Measurements from ENCODE around the gene ABLIM2.

ABLIM2 gene

GRCh38 chr4:8118035-8118434 lies 40.6 kb downstream of the ABLIM2 start:
- FAIRE-seq, result no peak

DNA sequence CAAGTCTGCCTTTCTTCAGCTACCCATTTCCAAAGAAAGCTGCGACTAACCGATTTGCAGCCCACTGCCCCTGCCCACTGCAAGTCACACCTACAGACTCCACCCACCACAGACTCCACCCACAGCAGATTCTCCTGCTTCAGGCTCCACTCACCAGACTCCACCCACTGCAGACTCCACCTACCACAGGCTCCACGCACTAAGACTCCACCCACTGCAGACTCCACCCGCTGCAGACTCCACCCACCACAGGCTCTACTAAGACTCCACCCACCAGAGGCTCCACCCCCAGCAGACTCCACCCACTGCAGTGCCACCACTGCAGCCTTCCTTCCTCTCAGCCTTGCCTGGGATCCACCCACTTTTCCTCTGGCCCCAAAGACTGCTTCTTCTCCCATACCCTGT lies 41.3 kb downstream of the ABLIM2 start:
- no peak for FAIRE-seq

DNA sequence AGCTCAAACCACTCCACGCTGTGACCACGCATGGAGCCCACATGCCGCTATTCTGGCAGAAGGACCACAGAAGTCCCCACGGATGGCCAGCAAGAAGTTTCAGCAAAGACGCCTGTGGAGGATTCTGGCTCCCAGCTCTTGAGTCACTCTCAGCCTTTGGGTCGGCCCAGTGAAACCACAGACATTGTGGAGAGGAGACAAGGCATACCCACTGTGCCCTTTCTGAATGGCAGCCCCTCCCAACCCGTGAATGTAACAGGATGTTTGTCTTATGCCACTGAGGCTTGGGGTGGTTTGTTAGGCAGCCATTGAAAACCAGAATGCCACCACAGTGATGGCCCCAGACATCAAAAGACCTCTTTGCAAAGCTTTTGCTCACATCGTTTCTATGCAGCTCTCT lies 42.7 kb downstream of the ABLIM2 start:
- no peak for FAIRE-seq

- no peak for FAIRE-seq
Measured at GRCh38 chr4:8115203-8115520, 43.5 kb downstream of the ABLIM2 start.

- no peak for FAIRE-seq
Measured at GRCh38 chr4:8114456-8115202, 44.0 kb downstream of the ABLIM2 start.

- no peak for FAIRE-seq
Measured at GRCh38 chr4:8113611-8114377, 44.8 kb downstream of the ABLIM2 start.

- no peak for FAIRE-seq
Measured at GRCh38 chr4:8112672-8113071, 45.9 kb downstream of the ABLIM2 start.

DNA sequence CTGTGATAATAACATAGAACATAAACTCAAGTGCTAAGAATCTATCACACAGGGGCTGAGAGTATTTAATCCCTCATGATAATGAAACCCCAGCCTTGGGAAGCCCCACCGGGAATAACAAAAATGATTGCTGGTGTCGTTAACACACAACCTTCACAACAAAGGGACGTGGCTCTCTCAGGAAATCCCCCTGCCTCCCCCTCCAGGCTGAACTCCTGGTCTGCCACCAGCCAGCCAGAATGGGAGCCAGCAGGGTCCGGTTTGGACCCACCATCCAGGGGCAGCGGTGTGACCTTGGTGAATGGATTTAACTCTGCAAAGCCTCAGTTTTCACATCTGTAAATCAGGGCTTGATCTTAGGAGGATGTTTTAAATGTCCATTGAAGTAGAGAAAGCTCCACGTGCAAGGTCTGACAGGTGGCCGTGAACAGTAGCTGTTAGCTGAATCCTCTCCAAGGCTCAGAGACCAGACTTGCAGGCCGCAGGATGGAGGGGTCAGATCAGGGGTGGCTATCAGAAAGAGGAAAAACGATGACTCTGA lies 46.5 kb downstream of the ABLIM2 start:
- FAIRE-seq, result no peak

DNA sequence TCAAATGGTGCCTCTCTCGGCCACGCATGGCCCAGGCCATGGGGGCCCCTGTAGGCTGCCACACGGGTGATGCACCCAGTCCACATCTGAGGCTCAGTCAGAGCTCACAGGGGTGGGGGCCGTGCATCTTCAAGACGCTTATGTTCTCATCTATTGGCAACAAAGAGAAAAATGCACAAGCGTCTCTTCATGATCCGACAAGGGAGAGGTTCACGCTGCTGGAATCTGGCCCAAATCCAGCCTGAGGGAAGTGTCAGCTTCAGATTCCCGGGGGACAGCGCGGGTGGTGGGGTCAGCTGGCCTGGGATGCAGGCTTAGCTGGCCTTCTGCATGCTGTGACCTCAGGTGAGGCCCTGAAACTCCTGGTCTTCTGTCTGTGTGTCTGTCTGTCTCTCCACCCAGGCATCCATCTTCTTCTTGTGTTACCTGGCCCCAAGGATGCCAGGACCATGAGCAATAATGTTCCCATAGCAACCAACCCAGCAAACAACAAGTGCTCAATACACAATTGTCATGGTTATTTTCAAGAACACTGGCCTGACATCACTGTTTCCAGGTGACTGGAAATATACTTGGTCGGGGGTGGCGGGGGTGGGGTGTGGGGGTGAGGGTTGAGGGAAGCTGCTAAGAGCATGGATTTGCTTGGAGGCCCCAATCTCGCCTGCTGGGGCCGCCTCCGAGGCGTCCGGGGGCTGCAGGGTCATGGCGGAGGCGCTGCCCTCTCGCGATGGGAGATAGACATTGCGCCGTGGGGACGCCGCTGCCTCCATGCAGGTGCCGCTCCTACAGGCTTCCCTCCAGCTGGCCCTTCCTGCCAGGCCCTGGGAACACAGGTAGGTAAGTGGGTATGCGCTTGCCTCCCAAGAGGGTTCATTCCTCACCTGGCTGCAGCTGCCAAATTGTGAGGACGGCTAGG lies 48.3 kb downstream of the ABLIM2 start:
- FAIRE-seq, result no peak

DNA sequence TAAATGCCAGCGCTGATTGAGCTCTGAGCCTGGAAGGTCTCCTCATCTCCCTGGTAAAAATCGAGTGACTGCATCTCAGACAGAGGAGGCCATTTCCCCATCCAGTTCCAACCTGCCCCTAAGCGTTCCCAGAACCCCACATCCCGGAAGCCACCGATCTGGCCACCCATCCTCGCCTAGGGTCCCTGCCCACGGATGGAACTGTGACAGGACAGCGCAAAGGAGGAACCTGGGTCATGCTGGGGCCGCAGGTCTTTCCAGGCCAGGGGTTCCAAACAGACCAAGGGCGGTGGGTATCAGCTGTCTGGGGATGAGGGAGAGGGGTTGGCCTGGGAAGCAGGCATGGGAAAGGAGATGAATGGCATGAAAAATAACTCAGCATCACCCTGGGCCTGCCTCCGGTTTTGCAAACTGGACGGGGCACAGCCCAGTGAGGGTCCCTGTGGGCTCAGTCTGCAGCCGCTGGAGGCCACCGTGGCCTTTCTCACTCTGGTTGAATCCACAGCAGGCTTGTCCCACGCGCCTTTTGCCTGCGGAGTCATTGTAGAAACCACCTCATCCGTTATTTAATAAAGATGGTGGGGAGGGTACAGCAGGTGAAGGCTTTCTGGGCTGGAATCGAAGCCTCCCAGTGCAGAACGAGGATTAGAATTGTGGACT lies 49.1 kb downstream of the ABLIM2 start:
- FAIRE-seq, result no peak

- FAIRE-seq, result no peak
Measured at GRCh38 chr4:8108991-8109390, 49.6 kb downstream of the ABLIM2 start.

GRCh38 chr4:8108261-8108660 lies 50.4 kb downstream of the ABLIM2 start:
- no peak for FAIRE-seq

- no peak for FAIRE-seq
Measured at GRCh38 chr4:8107146-8107657, 51.4 kb downstream of the ABLIM2 start.

GRCh38 chr4:8106451-8107025 lies 52.1 kb downstream of the ABLIM2 start:
- no peak for FAIRE-seq

DNA sequence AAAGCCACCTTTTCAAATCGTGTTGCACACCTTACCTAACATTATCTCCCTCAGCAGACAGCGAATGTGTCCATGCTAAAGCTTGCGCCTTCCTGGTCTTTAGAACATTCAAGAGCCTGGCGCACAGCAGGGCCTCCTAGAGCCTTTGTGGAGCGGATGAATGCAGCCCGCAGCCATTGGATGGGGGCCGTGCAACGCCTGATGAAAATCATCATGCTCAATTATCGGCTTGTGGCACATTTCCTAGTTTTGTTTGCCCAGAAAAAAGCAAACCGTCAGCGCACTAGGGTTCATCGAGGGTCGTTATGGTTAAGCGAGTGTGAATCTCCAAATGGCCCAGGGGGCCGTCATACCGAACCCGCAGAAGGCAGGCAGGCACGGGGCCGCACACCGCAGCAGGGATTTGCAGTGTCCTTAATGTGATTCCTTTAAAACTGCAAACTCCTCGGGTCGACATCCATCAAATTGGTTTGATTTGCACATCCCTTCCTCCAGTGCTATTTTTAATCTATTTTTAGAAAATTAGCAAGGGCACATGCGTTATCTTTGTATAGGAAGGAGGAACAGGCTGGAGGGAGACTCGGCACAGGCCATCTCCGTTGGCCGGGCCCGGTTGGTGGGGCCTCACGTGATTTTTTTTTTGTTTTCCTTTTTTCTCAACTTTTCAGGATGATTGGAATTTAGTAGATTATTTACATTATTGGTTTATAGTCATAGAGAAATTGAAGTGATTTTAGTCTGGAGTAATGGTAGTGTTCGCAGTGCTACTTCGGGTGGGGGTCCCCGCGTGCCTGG lies 53.1 kb downstream of the ABLIM2 start:
- no peak for FAIRE-seq

GRCh38 chr4:8104491-8105305 lies 53.9 kb downstream of the ABLIM2 start:
- no peak for FAIRE-seq

DNA sequence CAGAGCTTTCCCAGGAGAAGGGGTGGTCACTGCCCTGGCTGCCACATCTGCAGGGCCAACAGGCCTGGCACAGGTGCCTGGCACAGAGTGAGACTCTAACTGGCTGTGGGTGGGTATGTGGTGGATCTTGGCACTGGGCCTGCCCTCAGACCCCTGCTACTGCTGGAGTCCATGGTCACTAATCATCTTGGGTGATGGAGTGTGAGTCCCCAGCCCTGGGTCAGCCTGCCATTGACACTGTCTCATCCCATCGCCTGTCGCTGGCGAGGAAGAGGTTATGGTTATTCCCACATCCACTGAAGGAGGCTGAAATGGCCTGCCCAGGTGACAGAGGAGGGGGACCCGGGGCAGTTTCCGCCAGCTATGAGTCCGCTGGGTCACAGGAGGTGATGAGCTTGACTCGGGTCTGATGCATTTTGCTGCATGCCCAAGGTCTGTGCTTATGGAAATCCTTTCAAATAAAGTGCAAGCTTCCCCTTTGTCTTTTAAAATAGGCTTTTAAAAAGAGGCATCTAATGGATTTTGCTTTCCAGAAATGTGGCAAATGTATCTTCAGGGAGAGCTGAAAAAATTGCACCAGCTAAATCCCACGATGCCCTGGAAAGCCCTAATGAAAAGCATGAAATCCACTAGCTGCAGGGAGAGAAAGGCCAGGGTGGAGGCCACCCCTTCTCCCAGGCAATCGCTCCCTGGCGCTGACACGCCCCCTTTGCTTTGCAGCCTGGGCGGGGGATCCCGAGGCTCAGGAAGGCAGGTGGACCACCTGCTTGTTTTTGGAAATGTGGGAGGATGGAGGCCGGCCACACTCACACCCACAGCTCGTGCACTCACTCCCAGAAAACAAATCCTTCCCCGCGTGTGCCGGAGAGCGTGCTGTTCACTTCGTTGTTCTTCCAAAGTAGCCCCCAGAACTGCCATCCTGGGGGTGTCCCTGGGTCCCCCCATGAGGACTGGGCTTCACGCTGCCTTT lies 54.9 kb downstream of the ABLIM2 start:
- no peak for FAIRE-seq

GRCh38 chr4:8102831-8103230 lies 55.8 kb downstream of the ABLIM2 start:
- no peak for FAIRE-seq

DNA sequence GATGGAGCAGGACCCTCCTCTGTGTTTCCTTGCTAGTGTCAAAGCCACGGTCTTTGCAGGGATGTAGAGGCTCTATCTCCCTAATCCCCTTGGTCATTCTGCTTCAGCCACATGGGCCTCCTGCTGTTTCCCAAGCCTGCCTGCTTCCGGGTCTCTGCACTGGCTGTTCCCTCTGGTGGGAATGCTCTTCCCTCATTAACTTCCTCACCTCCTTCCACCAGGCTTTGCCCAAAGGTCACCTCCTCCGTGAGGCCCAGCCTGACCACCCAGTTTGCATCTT lies 56.6 kb downstream of the ABLIM2 start:
- no peak for FAIRE-seq

Data from islet of Langerhans (tissue), 1 donor.